ENCODE data around the gene CCDC17.

GRCh38 chr1:45667321-45668111 is 43.7 kb upstream of the CCDC17 start:
- TF ChIP-seq CTCF (IDR thresholded peaks at IDR 0.05; ENCODE audit: poor library complexity) (no peak), EZH2phosphoT487 (IDR thresholded peaks at IDR 0.05; ENCODE audit: low read depth, severe bottlenecking, unreplicated experiment) (no peak)

All from hepatocyte (in vitro differentiated cells).